Measurements from ENCODE around the gene SMAD4. TPM values are rescaled to one million over a fixed set of nuclear protein-coding genes. Genes with fewer than 3 reads are reported as not detected.

SMAD4 gene
- total RNA-seq (2021; fragmentation: NEBNext Ultra II Directional; extraction: Animal tissue kit (Norgen Biotek cat#: 25700)), result 10 to 100 TPM; 77.2 to 97.9 (median 84.0) TPM
- long read RNA-seq, full-length matches to known transcripts, result 3 of 13 reads
- long read RNA-seq, partial matches to known transcripts, result 5 of 13 reads
- long read RNA-seq, other reads (novel, unspliced or antisense), result 5 of 13 reads

- TF ChIP-seq, protein P1, sequence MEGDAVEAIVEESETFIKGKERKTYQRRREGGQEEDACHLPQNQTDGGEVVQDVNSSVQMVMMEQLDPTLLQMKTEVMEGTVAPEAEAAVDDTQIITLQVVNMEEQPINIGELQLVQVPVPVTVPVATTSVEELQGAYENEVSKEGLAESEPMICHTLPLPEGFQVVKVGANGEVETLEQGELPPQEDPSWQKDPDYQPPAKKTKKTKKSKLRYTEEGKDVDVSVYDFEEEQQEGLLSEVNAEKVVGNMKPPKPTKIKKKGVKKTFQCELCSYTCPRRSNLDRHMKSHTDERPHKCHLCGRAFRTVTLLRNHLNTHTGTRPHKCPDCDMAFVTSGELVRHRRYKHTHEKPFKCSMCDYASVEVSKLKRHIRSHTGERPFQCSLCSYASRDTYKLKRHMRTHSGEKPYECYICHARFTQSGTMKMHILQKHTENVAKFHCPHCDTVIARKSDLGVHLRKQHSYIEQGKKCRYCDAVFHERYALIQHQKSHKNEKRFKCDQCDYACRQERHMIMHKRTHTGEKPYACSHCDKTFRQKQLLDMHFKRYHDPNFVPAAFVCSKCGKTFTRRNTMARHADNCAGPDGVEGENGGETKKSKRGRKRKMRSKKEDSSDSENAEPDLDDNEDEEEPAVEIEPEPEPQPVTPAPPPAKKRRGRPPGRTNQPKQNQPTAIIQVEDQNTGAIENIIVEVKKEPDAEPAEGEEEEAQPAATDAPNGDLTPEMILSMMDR (IDR thresholded peaks at IDR 0.05), result no peak
- Mint-ChIP-seq H3K9me3 (no peaks in the 10 kb centered on the region), H3K4me1 (ENCODE audit: low read depth) (peaks cover 44% of the 10 kb centered on the region), H3K27ac (peak within 1 kb of the TSS; percentile 100), H3K4me3 (peak within 1 kb of the TSS; percentile 99), H3K27me3 (ENCODE audit: insufficient read depth) (no peaks in the 10 kb centered on the region; the same call in 1 of the 2 replicates), H3K36me3 (ENCODE audit: low read depth) (peaks cover 9% of the 10 kb centered on the region)
- DNase-seq, result peak; percentile 94
These were observed at the start of gene SMAD4 for GRCh38 chr18:51029694-51030536. Gene SMAD4 (plus strand): TSS chr18:51030213. CDS start chr18:51047047, 16,834 bp downstream.

GRCh38 chr18:50981381-50981780 lies 48.6 kb upstream of the SMAD4 start:
- Mint-ChIP-seq H3K36me3 (ENCODE audit: low read depth) (peaks cover 40% of the 10 kb centered on the region), H3K27ac (peak overlapping the region; percentile 7; the same call in 1 of the 2 replicates), H3K9me3 (peaks cover 10% of the 10 kb centered on the region), H3K4me3 (no peak overlapping the region), H3K27me3 (ENCODE audit: insufficient read depth) (no peaks in the 10 kb centered on the region), H3K4me1 (ENCODE audit: low read depth) (peaks cover 21% of the 10 kb centered on the region)
- DNase-seq, result no peak
- TF ChIP-seq, protein P1 (IDR thresholded peaks at IDR 0.05), result no peak

DNA sequence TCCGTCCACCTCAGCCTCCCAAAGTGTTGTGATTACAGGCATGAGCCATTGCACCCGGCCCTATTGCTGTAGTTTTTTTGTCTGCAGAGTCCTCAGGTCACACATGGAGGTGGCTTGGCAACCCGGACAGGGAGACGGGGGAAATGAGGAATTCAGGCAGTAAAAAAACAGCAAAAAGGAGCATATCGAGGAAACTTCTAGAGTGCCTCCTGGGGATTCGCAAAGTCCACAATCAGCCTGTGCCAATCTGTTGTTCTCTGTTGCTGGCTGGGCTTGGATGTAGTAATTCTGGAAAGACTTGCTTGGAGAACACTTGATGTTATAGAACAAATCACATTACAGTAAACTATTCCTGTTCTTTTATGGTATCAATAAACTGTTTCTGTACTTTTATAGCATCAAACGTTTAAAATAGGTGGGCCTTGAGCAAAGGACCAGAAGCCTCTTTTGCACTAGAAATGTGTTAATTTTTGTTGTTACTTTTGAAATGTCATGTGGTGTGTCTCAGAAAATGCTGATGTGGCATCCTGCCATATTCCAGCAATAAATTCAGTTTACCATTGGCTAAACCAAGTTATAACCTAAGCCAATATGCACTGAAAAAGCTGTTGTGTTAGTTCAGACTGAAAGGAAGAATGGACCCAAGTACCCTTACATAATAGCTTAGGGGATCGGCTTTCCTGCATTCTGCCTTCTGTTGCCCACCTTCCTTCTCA lies 47.8 kb upstream of the SMAD4 start:
- H3K4me1 Mint-ChIP-seq (ENCODE audit: low read depth), result peaks cover 30% of the 10 kb centered on the region
- H3K27me3 Mint-ChIP-seq (ENCODE audit: insufficient read depth), result no peaks in the 10 kb centered on the region
- peaks cover 31% of the 10 kb centered on the region for H3K36me3 Mint-ChIP-seq (ENCODE audit: low read depth)
- TF ChIP-seq, protein P1 (IDR thresholded peaks at IDR 0.05), result no peak
- DNase-seq, result no peak
- H3K27ac Mint-ChIP-seq, result no peak overlapping the region
- H3K4me3 Mint-ChIP-seq, result no peak overlapping the region
- H3K9me3 Mint-ChIP-seq, result peaks cover 7% of the 10 kb centered on the region

DNA sequence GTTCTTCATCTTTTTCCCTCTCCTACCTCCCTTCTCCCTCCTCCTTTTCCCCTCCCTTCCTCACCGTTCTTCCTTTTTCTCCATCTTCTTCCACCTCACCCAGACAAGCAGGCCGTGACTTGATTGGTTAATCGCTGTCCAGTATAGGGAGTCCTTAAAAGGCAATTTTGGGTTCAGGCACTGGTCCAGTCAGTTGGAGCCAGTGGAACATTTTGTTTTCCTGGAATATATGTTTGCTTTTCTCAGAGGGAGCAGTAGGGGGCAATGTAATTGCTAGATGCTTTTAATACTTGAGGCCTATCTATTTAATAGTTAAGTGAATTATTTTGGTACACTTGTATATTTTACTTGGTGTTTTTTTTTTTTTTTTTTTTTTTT lies 47.2 kb upstream of the SMAD4 start:
- H3K9me3 Mint-ChIP-seq, result peaks cover 3% of the 10 kb centered on the region
- H3K27me3 Mint-ChIP-seq (ENCODE audit: insufficient read depth), result no peaks in the 10 kb centered on the region
- H3K27ac Mint-ChIP-seq, result no peak overlapping the region
- peaks cover 27% of the 10 kb centered on the region for H3K36me3 Mint-ChIP-seq (ENCODE audit: low read depth)
- no peak overlapping the region for H3K4me3 Mint-ChIP-seq
- peaks cover 35% of the 10 kb centered on the region for H3K4me1 Mint-ChIP-seq (ENCODE audit: low read depth)
- no peak for DNase-seq
- TF ChIP-seq, protein P1 (IDR thresholded peaks at IDR 0.05), result peak; percentile 43

DNA sequence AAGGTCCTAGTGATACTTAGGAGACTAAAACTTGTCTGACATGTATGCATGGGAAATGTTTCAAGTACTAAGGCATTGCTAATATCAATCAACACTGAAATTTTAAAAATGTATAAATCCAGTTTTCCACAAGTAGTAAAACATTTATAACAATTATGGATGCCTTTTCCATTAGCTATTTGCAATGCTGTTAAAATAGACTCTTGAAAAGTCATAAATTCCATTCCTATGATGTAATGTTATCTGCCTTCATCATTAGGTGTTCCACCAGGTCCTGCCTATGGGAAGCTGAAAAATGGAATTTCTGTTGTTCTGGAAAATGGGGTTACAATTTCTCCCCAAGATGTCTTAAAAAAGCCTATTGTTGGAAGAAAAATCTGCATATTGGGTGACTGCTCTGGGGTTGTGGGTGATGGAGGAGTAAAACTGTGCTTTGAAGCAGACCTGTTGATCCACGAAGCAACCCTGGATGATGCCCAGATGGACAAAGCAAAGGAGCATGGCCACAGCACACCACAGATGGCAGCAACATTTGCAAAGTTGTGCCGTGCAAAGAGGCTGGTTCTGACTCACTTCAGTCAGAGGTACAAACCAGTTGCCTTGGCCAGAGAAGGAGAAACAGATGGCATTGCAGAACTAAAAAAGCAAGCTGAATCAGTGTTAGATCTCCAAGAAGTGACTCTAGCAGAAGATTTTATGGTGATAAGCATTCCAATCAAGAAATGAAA lies 43.5 kb upstream of the SMAD4 start:
- peak; percentile 81 for DNase-seq
- Mint-ChIP-seq H3K27ac (peak overlapping the region; percentile 92), H3K4me1 (ENCODE audit: low read depth) (peaks cover 37% of the 10 kb centered on the region), H3K27me3 (ENCODE audit: insufficient read depth) (no peaks in the 10 kb centered on the region), H3K36me3 (ENCODE audit: low read depth) (peaks cover 16% of the 10 kb centered on the region; the same call in 1 of the 2 replicates), H3K9me3 (no peaks in the 10 kb centered on the region), H3K4me3 (peak overlapping the region; percentile 66)
- TF ChIP-seq, protein P1 (IDR thresholded peaks at IDR 0.05), result peak; percentile 2; the same call in 1 of the 2 replicates
